Motor neuron (in vitro differentiated cells): ENCODE measurements around the gene AKR1B15. TPM values are rescaled to one million over a fixed set of nuclear protein-coding genes. Genes with fewer than 3 reads are reported as not detected.
A peak's percentile ranks its signal among the peaks of the same experiment; 100 is the strongest.
"Not testable (repeated sequence)": the region's sequence is repeated elsewhere in the genome, so short reads cannot be mapped to it uniquely, and the experiment has no call there.

Source experiments
- ATAC-seq, 8 experiments: fragments of 200-7000 bp; cut with Tn5 transposase; replicated peaks in 6 of 8; 2 replicates each; pipeline ENCODE4 v1.8.0; 2021; ENCODE audit warnings: mild to moderate bottlenecking in 8 of 8, moderate library complexity in 8 of 8
- H3K27ac ChIP-seq, 2 donors: fragments of 250-450 bp; sonication (Bioruptor Pico); 2 replicates each; pipeline ENCODE4 v1.9.0; 2021; ENCODE audit warnings: antibody characterized with exemption in 2 of 2, mild to moderate bottlenecking in 2 of 2, moderate library complexity in 1 of 2
- H3K4me1 ChIP-seq, 2 donors: fragments of 250-450 bp; sonication (Bioruptor Pico); replicated peaks in 1 of 2; 2 replicates each; pipeline ENCODE4 v1.6.1; 2021; ENCODE audit warnings: antibody characterized with exemption in 2 of 2, mild to moderate bottlenecking in 2 of 2, moderate library complexity in 1 of 2
- H3K4me3 ChIP-seq, 5 donors: fragments of 250-450 bp; sonication (Bioruptor Pico); 2 replicates each; pipeline ENCODE4 v1.9.0; 2021; ENCODE audit warnings: antibody characterized with exemption in 5 of 5, mild to moderate bottlenecking in 5 of 5, moderate library complexity in 4 of 5
- WGBS, 10 experiments: fragments of 450-650 bp; shearing (Covaris generic); methylation state at CpG; one replicate each; pipeline ENCODE4 v1.0.0; 2022; 5-methylcytosine and 5-hydroxymethylcytosine counted together
- in situ Hi-C, 9 experiments: fragments of 400-800 bp; cut with MboI; loops; one replicate each; pipeline ENCODE4 v1.15.0; 2021; ENCODE audit warnings: low sequenced_read_pairs in 9 of 9, low pct_unique_long_range_greater_than_20kb in 2 of 9; ENCODE audit not compliant: unreplicated experiment in 9 of 9
- total RNA-seq, 8 experiments: library from RNA; unstranded; fragments of 300-600 nt; gene quantifications; 2 replicates each; pipeline versions ENCODE4 v1.2.3 to v1.2.4, GENCODE V29; 2022

The AKR1B15 gene
- total RNA-seq, 8 experiments from 2014 or later: 0.05 to 0.47 (median 0.21) TPM; not detected in 3

- Histone ChIP-seq H3K27ac (no peak overlapping the region), H3K4me3 (no peak overlapping the region), H3K4me1 (peaks cover under 1 to 1% of the 10 kb centered on the region in 2 donors)
- in situ Hi-C loops: no loop called here
- 55 to 100% (median 77%) methylated on average over 1 to 6 of the region's 7 CpGs; no CpG with 5 or more reads in 3 of the 10 experiments for WGBS, 10 experiments
- peak in 1 of 8 experiments; percentile 30 for ATAC-seq
Observed at GRCh38 chr7:134552105-134552504, 3.2 kb downstream of the AKR1B15 start.

- WGBS, 10 experiments: 22 to 100% (median 56%) methylated on average over 1 to 3 of the region's 4 CpGs; no CpG with 5 or more reads in 3 of the 10 experiments
- ATAC-seq: no peak
- in situ Hi-C loops: no loop called here
- Histone ChIP-seq H3K4me1 (no peaks in the 10 kb centered on the region), H3K27ac (no peak overlapping the region), H3K4me3 (no peak overlapping the region)
Observed at GRCh38 chr7:134553976-134554375, 5.1 kb downstream of the AKR1B15 start.

GRCh38 chr7:134554417-134554966, 5.6 kb downstream of the AKR1B15 start:
- no peak for ATAC-seq
- Histone ChIP-seq H3K4me3 (no peak overlapping the region), H3K4me1 (no peaks in the 10 kb centered on the region), H3K27ac (no peak overlapping the region)
- in situ Hi-C loops: no loop called here
- 33 to 95% (median 62%) methylated on average over 1 to 6 of the region's 7 CpGs; no CpG with 5 or more reads in 1 of the 10 experiments for WGBS, 10 experiments

GRCh38 chr7:134557391-134557790, 8.5 kb downstream of the AKR1B15 start:
- Histone ChIP-seq H3K4me3 (no peak overlapping the region), H3K4me1 (no peaks in the 10 kb centered on the region), H3K27ac (no peak overlapping the region)
- no peak for ATAC-seq
- in situ Hi-C loops: no loop called here
- 80 to 100% (median 99%) methylated on average over 1 to 6 of the region's 6 CpGs; no CpG with 5 or more reads in 4 of the 10 experiments for WGBS, 10 experiments

GRCh38 chr7:134558370-134558769, 9.5 kb downstream of the AKR1B15 start:
- Histone ChIP-seq H3K27ac (no peak overlapping the region), H3K4me3 (no peak overlapping the region), H3K4me1 (no peaks in the 10 kb centered on the region)
- no peak for ATAC-seq
- 48 to 96% (median 80%) methylated on average over 1 to 5 of the region's 5 CpGs; no CpG with 5 or more reads in 1 of the 10 experiments for WGBS, 10 experiments
- in situ Hi-C loops: no loop called here

- ATAC-seq, H3K4me1 ChIP-seq, in situ Hi-C loops, H3K27ac ChIP-seq, H3K4me3 ChIP-seq: not testable (repeated sequence)
- 0 to 60% methylated on average over 1 to 2 of the region's 5 CpGs; no CpG with 5 or more reads in 8 of the 10 experiments for WGBS, 10 experiments
Observed at GRCh38 chr7:134561616-134562015, 12.7 kb downstream of the AKR1B15 start.

- 0 to 100% (median 90%) methylated on average over 1 to 6 of the region's 6 CpGs; no CpG with 5 or more reads in 4 of the 10 experiments for WGBS, 10 experiments
- in situ Hi-C loops: no loop called here
- ATAC-seq: no peak
- Histone ChIP-seq H3K27ac (no peak overlapping the region), H3K4me3 (no peak overlapping the region), H3K4me1 (no peaks in the 10 kb centered on the region)
Observed at GRCh38 chr7:134562136-134562535, 13.2 kb downstream of the AKR1B15 start.

- in situ Hi-C loops, H3K27ac ChIP-seq, H3K4me1 ChIP-seq, H3K4me3 ChIP-seq, ATAC-seq: not testable (repeated sequence)
- 39 to 80% (median 60%) methylated on average over 1 to 2 of the region's 2 CpGs; no CpG with 5 or more reads in 6 of the 10 experiments for WGBS, 10 experiments
Observed at GRCh38 chr7:134563398-134563749, 14.5 kb downstream of the AKR1B15 start.

GRCh38 chr7:134565643-134566136, 16.8 kb downstream of the AKR1B15 start:
- H3K4me3 ChIP-seq: no peak overlapping the region
- ATAC-seq: peak in 2 of 8 experiments; percentile 53 to 72
- WGBS, 10 experiments: 0 to 80% (median 20%) methylated on average over 1 to 2 of the region's 2 CpGs; no CpG with 5 or more reads in 5 of the 10 experiments
- H3K4me1 ChIP-seq: no peaks in the 10 kb centered on the region
- H3K27ac ChIP-seq: no peak overlapping the region
- in situ Hi-C loops: no loop called here

GRCh38 chr7:134567368-134567767, 18.5 kb downstream of the AKR1B15 start:
- Histone ChIP-seq H3K4me3 (no peak overlapping the region), H3K27ac (no peak overlapping the region), H3K4me1 (no peaks in the 10 kb centered on the region)
- ATAC-seq: no peak
- in situ Hi-C loops: no loop called here
- 32 to 85% (median 61%) methylated on average over 1 to 3 of the region's 3 CpGs for WGBS, 10 experiments

GRCh38 chr7:134569962-134570361, 21.1 kb downstream of the AKR1B15 start:
- H3K27ac ChIP-seq, H3K4me1 ChIP-seq, in situ Hi-C loops, H3K4me3 ChIP-seq, ATAC-seq: not testable (repeated sequence)
- 48 to 88% (median 64%) methylated on average over 1 to 8 of the region's 9 CpGs; no CpG with 5 or more reads in 1 of the 10 experiments for WGBS, 10 experiments

GRCh38 chr7:134571101-134571500, 22.2 kb downstream of the AKR1B15 start:
- WGBS, 10 experiments: 75 to 100% (median 82%) methylated on average over 1 to 2 of the region's 2 CpGs; no CpG with 5 or more reads in 6 of the 10 experiments
- ATAC-seq: no peak
- no peaks in the 10 kb centered on the region for H3K4me1 ChIP-seq
- H3K27ac ChIP-seq: no peak overlapping the region
- in situ Hi-C loops: no loop called here
- H3K4me3 ChIP-seq: no peak overlapping the region

- in situ Hi-C loops: no loop called here
- no peak overlapping the region for H3K4me3 ChIP-seq
- no peak for ATAC-seq
- H3K27ac ChIP-seq: no peak overlapping the region
- WGBS, 10 experiments: 50 to 100% (median 85%) methylated on average over 1 to 6 of the region's 6 CpGs; no CpG with 5 or more reads in 1 of the 10 experiments
- H3K4me1 ChIP-seq: no peaks in the 10 kb centered on the region
Observed at GRCh38 chr7:134571746-134572461, 23.0 kb downstream of the AKR1B15 start.
